NB4 (cell line): Measurements from ENCODE around the gene NKAIN4.

Experiments
- CTCF ChIP-seq: IDR thresholded peaks from one replicate; pipeline ENCODE4 v1.5.1; 2012; ENCODE audit warnings: low read depth, low read length
- POLR2A ChIP-seq: IDR thresholded peaks from 2 replicates; pipeline ENCODE4 v1.6.1; 2011; ENCODE audit warnings: mild to moderate bottlenecking; ENCODE audit not compliant: insufficient read length; ENCODE audit errors: extremely low read depth

- TF ChIP-seq CTCF (no peak), POLR2A (no peak)
Measured at GRCh38 chr20:63204362-63204761, 49.9 kb downstream of the NKAIN4 start.
